ENCODE results near the gene FBLIM1. TPM values are rescaled to one million over a fixed set of nuclear protein-coding genes. Genes with fewer than 3 reads are reported as not detected.

FBLIM1 gene
- total RNA-seq, 1 experiment from 2014 or later = 78.3 TPM

DNA sequence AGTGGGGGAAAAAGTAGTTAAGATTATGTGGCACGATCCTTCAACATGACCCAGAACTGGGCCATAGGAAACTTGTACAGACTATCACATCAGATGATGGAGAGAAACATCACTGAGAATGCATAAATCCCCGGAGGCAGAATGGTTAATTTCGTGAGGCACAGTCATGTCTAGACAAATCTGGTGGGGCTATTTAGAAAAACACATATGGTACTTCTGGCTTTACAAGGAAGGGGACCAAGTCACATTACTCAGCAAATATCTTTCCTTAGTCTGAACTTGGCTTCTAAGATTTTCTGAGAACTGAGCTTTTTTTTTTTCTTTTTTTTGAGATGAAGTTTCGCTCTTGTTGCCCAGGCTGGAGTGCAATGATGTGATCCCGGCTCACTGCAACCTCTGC, 58.1 kb downstream of the FBLIM1 start (continued):
- TF ChIP-seq ZNF396 (CRISPR knock-in tag; IDR thresholded peaks at IDR 0.05; ENCODE audit: borderline replicate concordance) (no peak), TCF7 (CRISPR knock-in tag; IDR thresholded peaks at IDR 0.05; ENCODE audit: low read depth) (no peak), NR2C2 (CRISPR knock-in tag; IDR thresholded peaks at IDR 0.05) (no peak), ZNF532 (CRISPR knock-in tag; IDR thresholded peaks at IDR 0.05; ENCODE audit: borderline replicate concordance) (no peak), STAT6 (CRISPR knock-in tag; conservative IDR thresholded peaks at IDR 0.05; ENCODE audit: low read depth) (no peak), ZNF138 (CRISPR knock-in tag; conservative IDR thresholded peaks at IDR 0.05) (no peak), SMAD3 (CRISPR knock-in tag; IDR thresholded peaks at IDR 0.05; ENCODE audit: borderline replicate concordance) (no peak), ZNF263 (CRISPR knock-in tag; IDR thresholded peaks at IDR 0.05; ENCODE audit: low read depth) (no peak), CDX4 (CRISPR knock-in tag; IDR thresholded peaks at IDR 0.05; ENCODE audit: borderline replicate concordance) (no peak)
- TF ChIP-seq, protein P1, sequence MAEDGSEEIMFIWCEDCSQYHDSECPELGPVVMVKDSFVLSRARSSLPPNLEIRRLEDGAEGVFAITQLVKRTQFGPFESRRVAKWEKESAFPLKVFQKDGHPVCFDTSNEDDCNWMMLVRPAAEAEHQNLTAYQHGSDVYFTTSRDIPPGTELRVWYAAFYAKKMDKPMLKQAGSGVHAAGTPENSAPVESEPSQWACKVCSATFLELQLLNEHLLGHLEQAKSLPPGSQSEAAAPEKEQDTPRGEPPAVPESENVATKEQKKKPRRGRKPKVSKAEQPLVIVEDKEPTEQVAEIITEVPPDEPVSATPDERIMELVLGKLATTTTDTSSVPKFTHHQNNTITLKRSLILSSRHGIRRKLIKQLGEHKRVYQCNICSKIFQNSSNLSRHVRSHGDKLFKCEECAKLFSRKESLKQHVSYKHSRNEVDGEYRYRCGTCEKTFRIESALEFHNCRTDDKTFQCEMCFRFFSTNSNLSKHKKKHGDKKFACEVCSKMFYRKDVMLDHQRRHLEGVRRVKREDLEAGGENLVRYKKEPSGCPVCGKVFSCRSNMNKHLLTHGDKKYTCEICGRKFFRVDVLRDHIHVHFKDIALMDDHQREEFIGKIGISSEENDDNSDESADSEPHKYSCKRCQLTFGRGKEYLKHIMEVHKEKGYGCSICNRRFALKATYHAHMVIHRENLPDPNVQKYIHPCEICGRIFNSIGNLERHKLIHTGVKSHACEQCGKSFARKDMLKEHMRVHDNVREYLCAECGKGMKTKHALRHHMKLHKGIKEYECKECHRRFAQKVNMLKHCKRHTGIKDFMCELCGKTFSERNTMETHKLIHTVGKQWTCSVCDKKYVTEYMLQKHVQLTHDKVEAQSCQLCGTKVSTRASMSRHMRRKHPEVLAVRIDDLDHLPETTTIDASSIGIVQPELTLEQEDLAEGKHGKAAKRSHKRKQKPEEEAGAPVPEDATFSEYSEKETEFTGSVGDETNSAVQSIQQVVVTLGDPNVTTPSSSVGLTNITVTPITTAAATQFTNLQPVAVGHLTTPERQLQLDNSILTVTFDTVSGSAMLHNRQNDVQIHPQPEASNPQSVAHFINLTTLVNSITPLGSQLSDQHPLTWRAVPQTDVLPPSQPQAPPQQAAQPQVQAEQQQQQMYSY (CRISPR knock-in tag; IDR thresholded peaks at IDR 0.05) = no peak

DNA sequence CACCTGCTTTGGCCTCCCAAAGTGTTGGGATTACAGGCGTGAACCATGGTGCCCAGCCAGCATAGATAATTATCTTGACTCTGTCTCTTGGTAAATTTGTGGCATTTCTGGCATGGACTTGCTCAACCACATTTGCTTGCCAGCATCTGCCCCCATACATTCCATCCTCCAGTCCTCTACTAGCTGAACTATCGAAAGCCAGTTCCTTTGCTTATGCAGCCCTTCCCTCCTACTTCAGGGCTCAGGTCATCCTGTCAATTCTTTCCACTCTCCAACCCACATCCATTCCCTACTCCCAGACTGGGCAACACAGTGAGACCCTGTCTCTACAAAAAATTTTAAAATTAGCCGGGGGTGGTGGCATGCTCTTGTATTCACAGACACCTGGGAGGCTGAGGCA, 61.9 kb downstream of the FBLIM1 start:
- Mint-ChIP-seq H3K27ac (no peak overlapping the region), H3K9me3 (peaks cover 4% of the 10 kb centered on the region), H3K36me3 (no peaks in the 10 kb centered on the region), H3K27me3 (ENCODE audit: low read depth) (no peaks in the 10 kb centered on the region), H3K4me1 (peaks cover 3% of the 10 kb centered on the region), H3K4me3 (no peak overlapping the region)
- DNase-seq (ENCODE audit: low spot score) (no peak), ATAC-seq (no peak)
- ChIA-PET CTCF (interaction anchor here (3.4 kb wide), 1 partner anchor 29 kb away, joined by 13 read pairs; no protein-coding TSS in a partner anchor), POLR2A (interaction anchor here (0.6 kb wide), 1 partner anchor 17 kb away, joined by 3 read pairs; no protein-coding TSS in a partner anchor)
- TF ChIP-seq TEAD4 (CRISPR knock-in tag; IDR thresholded peaks at IDR 0.05) (no peak), ZNF121 (CRISPR knock-in tag; IDR thresholded peaks at IDR 0.05) (0 out of 2 replicates have a peak, but pooled peaks have one; percentile 50)

Data from WTC11 (cell line).